K562 (cell line): ENCODE results near the gene MAD2L1BP. TPM values are rescaled to one million over a fixed set of nuclear protein-coding genes. Genes with fewer than 3 reads are reported as not detected.

Experiments
- GABPB1 ChIP-seq: sonication (generic); formaldehyde crosslinking; IDR thresholded peaks from 2 replicates; pipeline ENCODE4 v1.8.0; 2022; ENCODE audit warnings: mild to moderate bottlenecking, missing genetic modification reagents
- MEIS2 ChIP-seq: fragments of 450-650 bp; IDR thresholded peaks from 2 replicates; pipeline ENCODE4 v1.6.1; 2014; ENCODE audit warnings: mild to moderate bottlenecking; ENCODE audit not compliant: partially characterized antibody
- NR2F6 ChIP-seq: fragments of 450-650 bp; formaldehyde crosslinking; IDR thresholded peaks from 2 replicates; pipeline ENCODE4 v1.4.0; 2020; ENCODE audit warnings: mild to moderate bottlenecking
- PRMT5 ChIP-seq: sonication (generic); formaldehyde crosslinking; IDR thresholded peaks from 2 replicates; pipeline ENCODE4 v1.5.0; 2020; ENCODE audit warnings: missing genetic modification reagents
- PTTG1 ChIP-seq: fragments of 450-650 bp; IDR thresholded peaks from 2 replicates; pipeline ENCODE4 v1.6.1; 2016; ENCODE audit warnings: low read depth, mild to moderate bottlenecking, missing genetic modification characterization, missing compliant biosample characterization
- RERE ChIP-seq: sonication (generic); formaldehyde crosslinking; IDR thresholded peaks from 2 replicates; pipeline ENCODE4 v1.8.0; 2023; ENCODE audit warnings: missing genetic modification reagents, mild to moderate bottlenecking, borderline replicate concordance
- SMAD4 ChIP-seq: fragments of 250-450 bp; sonication (Bioruptor Pico); conservative IDR thresholded peaks from 2 replicates; pipeline ENCODE4 v1.8.0; 2021; ENCODE audit warnings: inconsistent platforms, mild to moderate bottlenecking, moderate library complexity
- SPI1 ChIP-seq: IDR thresholded peaks from 2 replicates; pipeline ENCODE4 v1.6.1; 2011; ENCODE audit warnings: low read depth, low read length, control low read depth, borderline replicate concordance
- STAT5A ChIP-seq: IDR thresholded peaks from 2 replicates; pipeline ENCODE4 v1.6.1; 2012; ENCODE audit warnings: low read length, inconsistent platforms, borderline replicate concordance
- TOE1 ChIP-seq, 2 experiments: fragments of 450-650 bp in 1 of 2; sonication (generic) in 1 of 2; formaldehyde crosslinking in 1 of 2; IDR thresholded peaks; 2 replicates each; pipeline versions ENCODE4 v1.7.1 to v1.8.0; 2016 to 2022; ENCODE audit warnings: borderline replicate concordance in 2 of 2, mild to moderate bottlenecking in 2 of 2, antibody characterized with exemption in 1 of 2, inconsistent platforms in 1 of 2, low read depth in 1 of 2, missing genetic modification reagents in 1 of 2, moderate library complexity in 1 of 2
- UBTF ChIP-seq, 2 experiments: IDR thresholded peaks; 2 replicates each; pipeline ENCODE4 v1.6.1; 2012; ENCODE audit warnings: improper control_type of control experiment in 2 of 2, low read depth in 2 of 2, low read length in 2 of 2, borderline replicate concordance in 1 of 2
- ZBTB43 ChIP-seq: sonication (generic); formaldehyde crosslinking; IDR thresholded peaks from 2 replicates; pipeline ENCODE4 v1.8.0; 2023; ENCODE audit warnings: mild to moderate bottlenecking, missing genetic modification reagents
- ZNF239 ChIP-seq: fragments of 250-450 bp; sonication (Bioruptor Pico); IDR thresholded peaks from 2 replicates; pipeline ENCODE4 v1.4.0; 2020; ENCODE audit warnings: mild to moderate bottlenecking
- ZNF512 ChIP-seq: IDR thresholded peaks from 2 replicates; pipeline ENCODE4 v1.6.1; 2016; ENCODE audit warnings: missing genetic modification characterization, missing compliant biosample characterization
- ZNF586 ChIP-seq: fragments of 450-650 bp; formaldehyde crosslinking; conservative IDR thresholded peaks from 2 replicates; pipeline ENCODE4 v1.4.0; 2020; ENCODE audit warnings: mild to moderate bottlenecking, moderate library complexity
- polyA plus RNA-seq, 8 experiments: library from polyadenylated mRNA; depleted of rRNA in 4 of 8; stranded (reverse) in 5 of 8; unstranded in 3 of 8; fragments of >200 nt; fragmentation: Nextera tagmentation in 2 of 8; fragmentation: Illumina TruSeq in 1 of 8; extraction: Ambion mirVana in 2 of 8; extraction: Trizol in 1 of 8; gene quantifications; 2 replicates each; pipeline versions ENCODE4 v1.2.1 to v1.2.3, GENCODE V29; 2011 to 2014; ENCODE audit warnings: inconsistent platforms in 1 of 8, missing spikeins in 1 of 8
- total RNA-seq, 7 experiments: library from RNA; depleted of rRNA in 6 of 7; stranded (reverse); fragments of >200 nt in 6 of 7; fragmentation: Illumina TruSeq in 2 of 7; extraction: Trizol in 2 of 7; gene quantifications; 2 replicates each; pipeline versions ENCODE4 v1.2.1 to v1.2.3, GENCODE V29; 2011 to 2021; ENCODE audit warnings: low replicate concordance in 1 of 7

MAD2L1BP gene
- total and polyA plus RNA-seq, 9 of the 15 experiments (the other 6 are each of a cell fraction or from before 2014, with no cell fraction given), result 69.7 to 321 (median 111) TPM

GRCh38 chr6:43687437-43688347 lies 52.1 kb downstream of the MAD2L1BP start, which contains the start of gene MRPS18A (continued):
- TF ChIP-seq RERE (no peak), UBTF (IDR thresholded peaks at IDR 0.05; ENCODE audit: borderline replicate concordance in 1 of 2, low read depth in 2 of 2, low read length in 2 of 2) (0 out of 4 replicates have a peak, but pooled peaks of 1 of the 2 experiments have one; percentile 29), SMAD4 (CRISPR knock-in tag) (peak; percentile 67), ZNF239 (CRISPR knock-in tag) (no peak), ZNF586 (CRISPR knock-in tag) (no peak), NR2F6 (CRISPR knock-in tag) (no peak), PRMT5 (no peak), MEIS2 (peak; percentile 82), PTTG1 (tag) (peak; percentile 47; the same call in 1 of the 2 replicates), SPI1 (peak; percentile 61; the same call in 1 of the 2 replicates), ZBTB43 (no peak), GABPB1 (peak; percentile 95), TOE1 (IDR thresholded peaks at IDR 0.05; ENCODE audit: borderline replicate concordance) (peak; percentile 62; the same call in 1 of the 2 replicates), TOE1 (CRISPR knock-in tag; IDR thresholded peaks at IDR 0.05; ENCODE audit: borderline replicate concordance, low read depth) (no peak), ZNF512 (tag) (no peak), STAT5A (no peak)
